H1 (cell line): Measurements from ENCODE around the gene NBEA. TPM values are rescaled to one million over a fixed set of nuclear protein-coding genes. Genes with fewer than 3 reads are reported as not detected.

Experiments
- CTCF ChIA-PET: fragments of 300-600 bp; sonication (Branson Sonifier 250); formaldehyde crosslinking; loops from one replicate; lab custom pipeline; 2021; ENCODE audit not compliant: partially characterized antibody; lab: Charles Lee
- POLR2A ChIA-PET: fragments of 300-600 bp; sonication (Branson Sonifier 250); formaldehyde crosslinking; loops from one replicate; lab custom pipeline; 2021; ENCODE audit warnings: inconsistent platforms; ENCODE audit not compliant: partially characterized antibody; lab: Charles Lee
- DNase-seq, 2 experiments: peaks; one replicate each; pipeline versions ENCODE4 v3.0.0 to v3.0.0-alpha.2; 2010 to 2022; ENCODE audit warnings: low spot score in 2 of 2, low read depth in 1 of 2, mixed read lengths in 1 of 2
- FAIRE-seq: peaks from 2 replicates; lab custom pipeline; 2011; peaks lifted over from hg19 to GRCh38; lab: Jason Lieb, UNC
- H2AFZ ChIP-seq: 2 replicates; pipeline ENCODE4 v1.8.1; 2012; ENCODE audit warnings: low read length, inconsistent platforms
- H2AK5ac ChIP-seq: 2 replicates; pipeline ENCODE4 v1.6.1; 2013; ENCODE audit warnings: low read depth, low read length
- H2BK120ac ChIP-seq: replicated peaks from 2 replicates; pipeline ENCODE3; 2013; ENCODE audit warnings: low read depth, low read length, inconsistent platforms
- H2BK12ac ChIP-seq: 2 replicates; pipeline ENCODE4 v1.6.1; 2013; ENCODE audit warnings: low read depth, low read length
- H2BK15ac ChIP-seq: 2 replicates; pipeline ENCODE4 v1.6.1; 2013; ENCODE audit warnings: low read length
- H2BK20ac ChIP-seq: 2 replicates; pipeline ENCODE4 v1.6.1; 2013; ENCODE audit warnings: low read length
- H2BK5ac ChIP-seq: 2 replicates; pipeline ENCODE4 v1.6.1; 2013; ENCODE audit warnings: low read depth, low read length
- H3K14ac ChIP-seq: 2 replicates; pipeline ENCODE4 v1.6.1; 2013; ENCODE audit warnings: inconsistent platforms; ENCODE audit not compliant: insufficient read length
- H3K18ac ChIP-seq: 2 replicates; pipeline ENCODE4 v1.6.1; 2013; ENCODE audit warnings: low read length; ENCODE audit errors: extremely low read depth
- H3K23ac ChIP-seq: 2 replicates; pipeline ENCODE4 v1.6.1; 2013; ENCODE audit warnings: inconsistent platforms; ENCODE audit not compliant: insufficient read length
- H3K23me2 ChIP-seq: 2 replicates; pipeline ENCODE4 v1.6.1; 2013; ENCODE audit warnings: low read depth, low read length
- H3K27ac ChIP-seq: 2 replicates; pipeline ENCODE4 v1.6.1; 2011; ENCODE audit warnings: low read depth, low read length, inconsistent platforms
- H3K27me3 ChIP-seq, 4 experiments: replicated peaks in 1 of 4; 1 replicate in 1 of 4; 2 replicates in 3 of 4; pipeline versions ENCODE4 v1.6.1 to v1.8.1; 2011 to 2013; ENCODE audit warnings: low read length in 3 of 4, mild to moderate bottlenecking in 3 of 4, inconsistent platforms in 2 of 4, mixed read lengths in 2 of 4, moderate library complexity in 1 of 4; ENCODE audit not compliant: control insufficient read depth in 3 of 4, insufficient read depth in 3 of 4; ENCODE audit errors: extremely low read depth in 1 of 4
- H3K36me3 ChIP-seq, 4 experiments: 2 replicates each; pipeline versions ENCODE4 v1.6.1 to v1.8.1; 2011 to 2013; ENCODE audit warnings: mild to moderate bottlenecking in 4 of 4, low read length in 3 of 4, moderate library complexity in 2 of 4, control low read depth in 1 of 4, inconsistent platforms in 1 of 4; ENCODE audit not compliant: insufficient read depth in 4 of 4, control insufficient read depth in 2 of 4
- H3K4ac ChIP-seq: replicated peaks from 2 replicates; pipeline ENCODE3; 2013; ENCODE audit warnings: low read length, low read depth, mixed read lengths, inconsistent platforms; ENCODE audit not compliant: insufficient read length
- H3K4me1 ChIP-seq, 4 experiments: replicated peaks in 1 of 4; 1 replicate in 1 of 4; 2 replicates in 3 of 4; pipeline versions ENCODE4 v1.6.1 to v1.8.1; 2011 to 2013; ENCODE audit warnings: low read length in 3 of 4, inconsistent platforms in 2 of 4, mixed read lengths in 1 of 4; ENCODE audit not compliant: insufficient read depth in 4 of 4, control insufficient read depth in 3 of 4
- H3K4me2 ChIP-seq, 2 experiments: 2 replicates each; pipeline versions ENCODE4 v1.6.1 to v1.8.1; 2011 to 2013; ENCODE audit warnings: low read depth in 2 of 2, low read length in 2 of 2, control low read depth in 1 of 2, inconsistent platforms in 1 of 2, mild to moderate bottlenecking in 1 of 2; ENCODE audit not compliant: insufficient read depth in 1 of 2
- H3K4me3 ChIP-seq, 4 experiments: fragments of 200-600, 300-600 bp in 1 of 4; sonication (generic), shearing (Covaris generic), sonication (Bioruptor Twin) in 1 of 4; 2 replicates each; pipeline versions ENCODE4 v1.5.1 to v1.8.1; 2011 to 2016; ENCODE audit warnings: low read length in 4 of 4, low read depth in 3 of 4, control low read depth in 2 of 4, inconsistent platforms in 2 of 4, mild to moderate bottlenecking in 2 of 4, mixed read lengths in 1 of 4, moderate library complexity in 1 of 4; ENCODE audit not compliant: insufficient read depth in 2 of 4; ENCODE audit errors: extremely low read depth in 1 of 4
- H3K56ac ChIP-seq: replicated peaks from 2 replicates; pipeline ENCODE3; 2013; ENCODE audit warnings: low read depth, mild to moderate bottlenecking, mixed read lengths, low read length, inconsistent platforms; ENCODE audit not compliant: insufficient read length
- H3K79me1 ChIP-seq: 2 replicates; pipeline ENCODE4 v1.6.1; 2013; ENCODE audit warnings: low read depth, low read length, control low read depth
- H3K79me2 ChIP-seq, 2 experiments: 2 replicates each; pipeline versions ENCODE4 v1.6.1 to v1.8.1; 2012 to 2013; ENCODE audit warnings: low read length in 2 of 2, mild to moderate bottlenecking in 2 of 2, inconsistent platforms in 1 of 2; ENCODE audit not compliant: insufficient read depth in 2 of 2, control insufficient read depth in 1 of 2
- H3K9ac ChIP-seq, 4 experiments: replicated peaks in 1 of 4; 1 replicate in 1 of 4; 2 replicates in 3 of 4; pipeline versions ENCODE4 v1.6.1 to v1.8.1; 2011 to 2013; ENCODE audit warnings: low read depth in 3 of 4, low read length in 3 of 4, control low read depth in 2 of 4, mild to moderate bottlenecking in 2 of 4, moderate library complexity in 2 of 4, inconsistent platforms in 1 of 4; ENCODE audit errors: extremely low read depth in 1 of 4
- H3K9me3 ChIP-seq, 2 experiments: 2 replicates each; pipeline versions ENCODE4 v1.6.1 to v1.8.1; 2012 to 2013; ENCODE audit warnings: mild to moderate bottlenecking in 2 of 2, moderate library complexity in 2 of 2, control low read depth in 1 of 2, inconsistent platforms in 1 of 2, low read depth in 1 of 2, low read length in 1 of 2, mixed read lengths in 1 of 2; ENCODE audit not compliant: insufficient read depth in 2 of 2
- H4K20me1 ChIP-seq, 2 experiments: replicated peaks in 1 of 2; 2 replicates each; pipeline versions ENCODE3 to v1.8.1; 2011 to 2013; ENCODE audit warnings: inconsistent platforms in 2 of 2, low read length in 2 of 2, mild to moderate bottlenecking in 1 of 2; ENCODE audit not compliant: insufficient read depth in 2 of 2, control insufficient read depth in 1 of 2
- H4K5ac ChIP-seq: 2 replicates; pipeline ENCODE4 v1.6.1; 2013; ENCODE audit warnings: low read length, low read depth, mixed read lengths, inconsistent platforms; ENCODE audit not compliant: insufficient read length
- H4K8ac ChIP-seq: 2 replicates; pipeline ENCODE4 v1.8.0; 2013; ENCODE audit warnings: mild to moderate bottlenecking, moderate library complexity, low read length, inconsistent platforms; ENCODE audit not compliant: insufficient read depth; ENCODE audit errors: extremely low read depth
- H4K91ac ChIP-seq: replicated peaks from 2 replicates; pipeline ENCODE3; 2013; ENCODE audit warnings: low read length, mixed read lengths, inconsistent platforms; ENCODE audit not compliant: insufficient read length
- BACH1 ChIP-seq: IDR thresholded peaks from 2 replicates; pipeline ENCODE4 v1.6.1; 2012; ENCODE audit warnings: low read length, improper control_type of control experiment
- CREB1 ChIP-seq: IDR thresholded peaks from 2 replicates; pipeline ENCODE4 v1.6.1; 2012; ENCODE audit warnings: inconsistent platforms
- EGR1 ChIP-seq: IDR thresholded peaks from 2 replicates; pipeline ENCODE4 v1.6.1; 2011; ENCODE audit warnings: low read depth, low read length, borderline replicate concordance
- GABPA ChIP-seq: IDR thresholded peaks from 2 replicates; pipeline ENCODE4 v1.6.1; 2011; ENCODE audit warnings: mild to moderate bottlenecking, low read length, moderate library complexity, borderline replicate concordance; ENCODE audit not compliant: insufficient read depth
- GTF2F1 ChIP-seq: IDR thresholded peaks from 2 replicates; pipeline ENCODE4 v1.6.1; 2012; ENCODE audit warnings: low read depth, low read length, improper control_type of control experiment, borderline replicate concordance
- HDAC2 ChIP-seq, 2 experiments: fragments of 300-600 bp in 1 of 2; sonication (generic) in 1 of 2; IDR thresholded peaks; 2 replicates each; pipeline ENCODE4 v1.6.1; 2011 to 2012; ENCODE audit warnings: low read depth in 2 of 2, low read length in 2 of 2, mild to moderate bottlenecking in 2 of 2, moderate library complexity in 2 of 2, borderline replicate concordance in 1 of 2, inconsistent platforms in 1 of 2
- HDAC6 ChIP-seq: IDR thresholded peaks from one replicate; pipeline ENCODE4 v1.7.1; 2012; ENCODE audit warnings: low read depth, mild to moderate bottlenecking, inconsistent platforms, low read length, moderate library complexity
- KDM4A ChIP-seq: IDR thresholded peaks from one replicate; pipeline ENCODE4 v1.7.1; 2012; ENCODE audit warnings: low read depth, mild to moderate bottlenecking, moderate library complexity, low read length, inconsistent platforms; ENCODE audit not compliant: severe bottlenecking
- PHF8 ChIP-seq: fragments of 200-600 bp; sonication (generic); conservative IDR thresholded peaks from 2 replicates; pipeline ENCODE4 v1.7.1; 2012; ENCODE audit warnings: low read depth, mild to moderate bottlenecking, inconsistent platforms, low read length, moderate library complexity
- POLR2AphosphoS5 ChIP-seq: IDR thresholded peaks from 2 replicates; pipeline ENCODE4 v1.6.1; 2011; ENCODE audit warnings: low read depth, low read length
- SP2 ChIP-seq: IDR thresholded peaks from 2 replicates; pipeline ENCODE4 v1.6.1; 2012; ENCODE audit warnings: mild to moderate bottlenecking, low read length, inconsistent platforms
- SP4 ChIP-seq: IDR thresholded peaks from 2 replicates; pipeline ENCODE4 v1.6.1; 2012; ENCODE audit warnings: low read length, inconsistent platforms
- SRF ChIP-seq: IDR thresholded peaks from 2 replicates; pipeline ENCODE4 v1.6.1; 2011; ENCODE audit warnings: mild to moderate bottlenecking, low read depth, low read length, moderate library complexity
- ZNF274 ChIP-seq: IDR thresholded peaks from 2 replicates; pipeline ENCODE4 v1.7.0; 2012; ENCODE audit warnings: low read length, borderline replicate concordance; ENCODE audit errors: extremely low read depth
- WGBS, 2 experiments: shearing (Covaris generic) in 1 of 2; methylation state at CpG; one replicate each; pipeline versions ENCODE4 v1.1.6 to v1.1.7; 2013 to 2015; ENCODE audit warnings: low lambda C conversion rate in 2 of 2, mixed read lengths in 2 of 2, inconsistent platforms in 1 of 2, low coverage in 1 of 2, missing lambda C conversion rate in 1 of 2; ENCODE audit not compliant: insufficient replicate concordance in 2 of 2, insufficient coverage in 1 of 2, insufficient read length in 1 of 2; ENCODE audit errors: extremely low coverage in 1 of 2, missing lambda C conversion rate in 1 of 2; 5-methylcytosine and 5-hydroxymethylcytosine counted together
- polyA plus RNA-seq, 7 experiments: library from polyadenylated mRNA; depleted of rRNA in 3 of 7; stranded (reverse) in 5 of 7; unstranded in 2 of 7; fragments of >200 nt in 5 of 7; fragments of 200-250 nt in 2 of 7; gene quantifications; 1 replicate in 5 of 7; 2 replicates in 1 of 7; 4 replicates in 1 of 7; pipeline versions ENCODE4 v1.2.1 to v1.2.3, GENCODE V29; 2011 to 2013; ENCODE audit warnings: missing spikeins in 2 of 7, mixed read lengths in 2 of 7
- total RNA-seq: library from RNA; stranded (reverse); fragmentation: NEBNext Ultra II Directional; extraction: Animal tissue kit (Norgen Biotek cat#: 25700); gene quantifications from 2 replicates; pipeline ENCODE4 v1.2.1, GENCODE V29; 2021

The NBEA gene
- total and polyA plus RNA-seq, 2 of the 8 experiments (the other 6 are each of a cell fraction or from before 2014, with no cell fraction given), result 14.2 to 21.5 TPM

GRCh38 chr13:35646056-35646774, 704.1 kb downstream of the NBEA start:
- H4K20me1 ChIP-seq, result no peaks in the 10 kb centered on the region
- ChIA-PET POLR2A (interaction anchor here (0.6 kb wide), 1 partner anchor 9 kb away, joined by 3 read pairs; no protein-coding TSS in a partner anchor), CTCF (interaction anchor here (1.5 to 2.2 kb wide), 2 partner anchors 15 to 76 kb away, joined by 3 to 12 read pairs; no protein-coding TSS in a partner anchor)
- no peak overlapping the region for H3K27ac ChIP-seq
- H3K18ac ChIP-seq, result no peak overlapping the region
- H3K9me3 ChIP-seq, result no peaks in the 10 kb centered on the region
- no peak overlapping the region for H3K9ac ChIP-seq
- H2BK20ac ChIP-seq, result no peak overlapping the region
- no peak overlapping the region for H2AFZ ChIP-seq
- H2BK120ac ChIP-seq, result no peak overlapping the region
- no peak overlapping the region for H3K14ac ChIP-seq
- H3K4ac ChIP-seq, result no peak overlapping the region
- no peak overlapping the region for H2BK5ac ChIP-seq
- no peaks in the 10 kb centered on the region for H3K23me2 ChIP-seq
- DNase-seq (no peak), FAIRE-seq (no peak)
- H2BK15ac ChIP-seq, result no peak overlapping the region
- H3K4me2 ChIP-seq, result no peak overlapping the region
- H2AK5ac ChIP-seq, result no peak overlapping the region
- no peak overlapping the region for H4K8ac ChIP-seq
- WGBS, 2 experiments, result 86% methylated on average over 7 of the region's 7 CpGs; no CpG with 5 or more reads in 1 of the 2 experiments
- H3K27me3 ChIP-seq, result no peaks in the 10 kb centered on the region
- H4K91ac ChIP-seq, result no peak overlapping the region
- H3K4me3 ChIP-seq, result no peak overlapping the region
- H3K79me1 ChIP-seq, result no peaks in the 10 kb centered on the region
- H4K5ac ChIP-seq, result no peak overlapping the region
- H3K23ac ChIP-seq, result no peak overlapping the region
- no peak overlapping the region for H3K56ac ChIP-seq
- H3K4me1 ChIP-seq, result no peaks in the 10 kb centered on the region
- H2BK12ac ChIP-seq, result no peak overlapping the region
- no peaks in the 10 kb centered on the region for H3K79me2 ChIP-seq
- no peaks in the 10 kb centered on the region for H3K36me3 ChIP-seq
- no peak for TF ChIP-seq SP4
- no peak for TF ChIP-seq EGR1
- no peak for TF ChIP-seq KDM4A
- TF ChIP-seq GABPA, result no peak
- no peak for TF ChIP-seq PHF8
- no peak for TF ChIP-seq GTF2F1
- no peak for TF ChIP-seq SP2
- no peak for TF ChIP-seq HDAC6
- TF ChIP-seq HDAC2 (IDR thresholded peaks at IDR 0.05; ENCODE audit: borderline replicate concordance in 1 of 2, low read depth in 2 of 2, low read length in 2 of 2), result no peak
- TF ChIP-seq POLR2AphosphoS5, result no peak
- no peak for TF ChIP-seq CREB1
- no peak for TF ChIP-seq SRF
- no peak for TF ChIP-seq ZNF274
- no peak for TF ChIP-seq BACH1
